ENCODE data around the gene CCDC159.

Gene CCDC159

GRCh38 chr19:11364296-11364904 is 18.1 kb downstream of the CCDC159 start:
- no peak overlapping the region for H3K27ac ChIP-seq
- TF ChIP-seq CTCF (conservative IDR thresholded peaks at IDR 0.05): no peak

- TF ChIP-seq CTCF (conservative IDR thresholded peaks at IDR 0.05): no peak
- H3K27ac ChIP-seq: no peak overlapping the region
These were observed 18.6 kb downstream of the CCDC159 start for GRCh38 chr19:11364935-11365334.

GRCh38 chr19:11365557-11366117 is 19.3 kb downstream of the CCDC159 start:
- no peak overlapping the region for H3K27ac ChIP-seq
- no peak for TF ChIP-seq CTCF (conservative IDR thresholded peaks at IDR 0.05)

GRCh38 chr19:11367528-11367927 is 21.2 kb downstream of the CCDC159 start:
- H3K27ac ChIP-seq: no peak overlapping the region
- TF ChIP-seq CTCF (conservative IDR thresholded peaks at IDR 0.05): no peak

GRCh38 chr19:11370744-11371143 is 24.4 kb downstream of the CCDC159 start:
- TF ChIP-seq CTCF (conservative IDR thresholded peaks at IDR 0.05): no peak
- H3K27ac ChIP-seq: no peak overlapping the region

- H3K27ac ChIP-seq: peak overlapping the region; percentile 93
- TF ChIP-seq CTCF (conservative IDR thresholded peaks at IDR 0.05): no peak
These were observed 27.0 kb downstream of the CCDC159 start for GRCh38 chr19:11373166-11373884.

GRCh38 chr19:11373885-11374432 is 27.6 kb downstream of the CCDC159 start:
- H3K27ac ChIP-seq: peak overlapping the region; percentile 93
- no peak for TF ChIP-seq CTCF (conservative IDR thresholded peaks at IDR 0.05)
